HUDEP-2 (cell line): ENCODE measurements around the gene KSR1.
"Not testable (repeated sequence)": the region's sequence is repeated elsewhere in the genome, so short reads cannot be mapped to it uniquely, and the experiment has no call there.

ENCODE experiments used
- DNase-seq, 76 experiments: peaks; one replicate each; lab custom pipeline; 2025; ENCODE audit not compliant: unreplicated experiment in 76 of 76; lab: John Stamatoyannopoulos, UW

KSR1 gene

GRCh38 chr17:27666270-27666669 lies 210.0 kb downstream of the KSR1 start:
- DNase-seq: not testable (repeated sequence)

- DNase-seq: no peak
Observed at GRCh38 chr17:27666831-27667560, 210.7 kb downstream of the KSR1 start.

- DNase-seq: no peak
Observed at GRCh38 chr17:27667656-27668487, 211.6 kb downstream of the KSR1 start.

- DNase-seq: no peak
Observed at GRCh38 chr17:27668488-27668823, 212.2 kb downstream of the KSR1 start.

GRCh38 chr17:27669136-27669535 lies 212.9 kb downstream of the KSR1 start:
- no peak for DNase-seq

GRCh38 chr17:27669850-27670249 lies 213.6 kb downstream of the KSR1 start:
- no peak for DNase-seq

- no peak for DNase-seq
Observed at GRCh38 chr17:27670791-27671590, 214.7 kb downstream of the KSR1 start.

- DNase-seq: no peak
Observed at GRCh38 chr17:27671591-27671910, 215.3 kb downstream of the KSR1 start.

GRCh38 chr17:27671977-27672480 lies 215.8 kb downstream of the KSR1 start:
- DNase-seq: not testable (repeated sequence)

- DNase-seq: no peak
Observed at GRCh38 chr17:27674335-27674734, 218.1 kb downstream of the KSR1 start.
